SU-DHL-6 (cell line): ENCODE results near the gene GFI1B.

Experiments
- EZH2phosphoT487 ChIP-seq: fragments of 200-600 bp; sonication (generic), shearing (Covaris generic); conservative IDR thresholded peaks from 2 replicates; pipeline ENCODE4 v1.6.1; 2018; ENCODE audit warnings: mild to moderate bottlenecking, antibody characterized with exemption, low read length, moderate library complexity, mixed read lengths
- TF ChIP-seq, protein P1 (sequence below): fragments of 200-600 bp; sonication (generic); IDR thresholded peaks from one replicate; pipeline ENCODE4 v1.5.1; 2017; ENCODE audit warnings: antibody characterized with exemption, mild to moderate bottlenecking, low read length, moderate library complexity; ENCODE audit not compliant: insufficient read depth, poor library complexity, severe bottlenecking

DNA sequence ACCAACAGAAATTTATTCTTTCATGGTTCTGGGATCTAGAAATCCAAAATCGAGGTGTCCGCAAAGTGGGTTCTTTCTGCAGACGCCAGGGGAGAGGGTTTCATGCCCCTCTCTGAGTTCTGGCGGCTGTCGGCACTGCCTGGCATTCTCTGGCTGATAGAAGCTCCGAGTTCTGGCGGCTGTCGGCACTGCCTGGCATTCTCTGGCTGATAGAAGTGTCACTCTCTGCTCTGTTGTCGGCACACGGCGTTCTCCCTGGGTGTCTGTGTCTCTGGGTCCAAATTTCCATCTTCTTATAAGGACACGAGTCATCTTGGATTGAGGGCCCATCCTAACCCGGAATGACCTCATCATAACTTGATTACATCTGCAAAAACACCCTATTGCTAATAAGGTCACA, 7.6 kb downstream of the GFI1B start:
- TF ChIP-seq, protein P1, sequence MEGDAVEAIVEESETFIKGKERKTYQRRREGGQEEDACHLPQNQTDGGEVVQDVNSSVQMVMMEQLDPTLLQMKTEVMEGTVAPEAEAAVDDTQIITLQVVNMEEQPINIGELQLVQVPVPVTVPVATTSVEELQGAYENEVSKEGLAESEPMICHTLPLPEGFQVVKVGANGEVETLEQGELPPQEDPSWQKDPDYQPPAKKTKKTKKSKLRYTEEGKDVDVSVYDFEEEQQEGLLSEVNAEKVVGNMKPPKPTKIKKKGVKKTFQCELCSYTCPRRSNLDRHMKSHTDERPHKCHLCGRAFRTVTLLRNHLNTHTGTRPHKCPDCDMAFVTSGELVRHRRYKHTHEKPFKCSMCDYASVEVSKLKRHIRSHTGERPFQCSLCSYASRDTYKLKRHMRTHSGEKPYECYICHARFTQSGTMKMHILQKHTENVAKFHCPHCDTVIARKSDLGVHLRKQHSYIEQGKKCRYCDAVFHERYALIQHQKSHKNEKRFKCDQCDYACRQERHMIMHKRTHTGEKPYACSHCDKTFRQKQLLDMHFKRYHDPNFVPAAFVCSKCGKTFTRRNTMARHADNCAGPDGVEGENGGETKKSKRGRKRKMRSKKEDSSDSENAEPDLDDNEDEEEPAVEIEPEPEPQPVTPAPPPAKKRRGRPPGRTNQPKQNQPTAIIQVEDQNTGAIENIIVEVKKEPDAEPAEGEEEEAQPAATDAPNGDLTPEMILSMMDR, result no peak
- no peak for TF ChIP-seq EZH2phosphoT487
